Hepatocyte (in vitro differentiated cells): ENCODE data around the gene C4BPA.

Experiments
- EZH2 ChIP-seq: fragments of 200-600 bp; sonication (generic); IDR thresholded peaks from 2 replicates; pipeline ENCODE4 v1.6.1; 2016; ENCODE audit warnings: antibody characterized with exemption, mild to moderate bottlenecking, borderline replicate concordance
- EZH2phosphoT487 ChIP-seq: fragments of 200-600 bp; sonication (generic); IDR thresholded peaks from one replicate; pipeline ENCODE4 v1.6.1; 2018; ENCODE audit warnings: antibody characterized with exemption, mild to moderate bottlenecking, low read depth, moderate library complexity; ENCODE audit not compliant: unreplicated experiment, severe bottlenecking
- TF ChIP-seq, protein P1 (sequence below): fragments of 200-600 bp; sonication (generic); IDR thresholded peaks from 2 replicates; pipeline ENCODE4 v1.5.1; 2016; ENCODE audit warnings: antibody characterized with exemption, mild to moderate bottlenecking; ENCODE audit not compliant: poor library complexity

DNA sequence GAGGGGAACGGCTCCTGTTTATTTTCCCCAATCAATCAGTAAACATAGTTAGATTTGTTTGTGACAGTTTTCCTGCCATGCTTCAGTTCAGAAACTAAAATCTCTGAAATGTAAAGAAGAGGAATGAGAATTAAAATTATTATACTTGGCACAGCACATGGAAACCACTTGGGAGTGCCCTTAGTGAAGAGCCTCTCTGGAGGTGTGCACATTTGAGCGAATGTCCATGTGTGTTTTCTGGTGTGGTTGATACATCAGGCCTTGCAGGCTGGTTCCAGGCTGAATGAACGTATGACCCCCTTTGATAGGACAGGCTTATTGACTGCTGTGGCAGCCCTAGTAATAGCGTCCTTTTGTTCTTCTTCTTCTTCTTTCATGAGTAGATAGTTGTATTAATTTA, 27.1 kb downstream of the C4BPA start:
- TF ChIP-seq, protein P1, sequence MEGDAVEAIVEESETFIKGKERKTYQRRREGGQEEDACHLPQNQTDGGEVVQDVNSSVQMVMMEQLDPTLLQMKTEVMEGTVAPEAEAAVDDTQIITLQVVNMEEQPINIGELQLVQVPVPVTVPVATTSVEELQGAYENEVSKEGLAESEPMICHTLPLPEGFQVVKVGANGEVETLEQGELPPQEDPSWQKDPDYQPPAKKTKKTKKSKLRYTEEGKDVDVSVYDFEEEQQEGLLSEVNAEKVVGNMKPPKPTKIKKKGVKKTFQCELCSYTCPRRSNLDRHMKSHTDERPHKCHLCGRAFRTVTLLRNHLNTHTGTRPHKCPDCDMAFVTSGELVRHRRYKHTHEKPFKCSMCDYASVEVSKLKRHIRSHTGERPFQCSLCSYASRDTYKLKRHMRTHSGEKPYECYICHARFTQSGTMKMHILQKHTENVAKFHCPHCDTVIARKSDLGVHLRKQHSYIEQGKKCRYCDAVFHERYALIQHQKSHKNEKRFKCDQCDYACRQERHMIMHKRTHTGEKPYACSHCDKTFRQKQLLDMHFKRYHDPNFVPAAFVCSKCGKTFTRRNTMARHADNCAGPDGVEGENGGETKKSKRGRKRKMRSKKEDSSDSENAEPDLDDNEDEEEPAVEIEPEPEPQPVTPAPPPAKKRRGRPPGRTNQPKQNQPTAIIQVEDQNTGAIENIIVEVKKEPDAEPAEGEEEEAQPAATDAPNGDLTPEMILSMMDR: no peak
- TF ChIP-seq EZH2phosphoT487: no peak
- no peak for TF ChIP-seq EZH2
